GM23338 (cell line): Measurements from ENCODE around the gene SLC35F4. TPM values are rescaled to one million over a fixed set of nuclear protein-coding genes. Genes with fewer than 3 reads are reported as not detected.

ENCODE experiments used
- ATAC-seq: fragments of 200-7000 bp; cut with Tn5 transposase; 3 replicates; pipeline ENCODE4 v1.9.1; 2020
- DNase-seq: peaks from one replicate; pipeline ENCODE4 v3.0.0-alpha.2; 2015; ENCODE audit warnings: low spot score
- H2AFZ ChIP-seq: fragments of 200-600 bp; sonication (generic); 2 replicates; pipeline ENCODE4 v1.8.0; 2016; ENCODE audit warnings: antibody characterized with exemption, mild to moderate bottlenecking, moderate library complexity
- H3F3A ChIP-seq: fragments of 200-600 bp; sonication (generic); replicated peaks from 2 replicates; pipeline ENCODE4 v1.8.0; 2017; ENCODE audit warnings: antibody characterized with exemption, mixed run types, low read depth
- H3K27ac ChIP-seq: fragments of 200-600 bp; sonication (generic); 2 replicates; pipeline ENCODE4 v1.6.1; 2016; ENCODE audit warnings: low read depth
- H3K27me3 ChIP-seq: fragments of 200-600 bp; sonication (generic); 2 replicates; pipeline ENCODE4 v1.8.0; 2016; ENCODE audit warnings: mild to moderate bottlenecking, mixed run types, moderate library complexity; ENCODE audit not compliant: insufficient read depth
- H3K36me3 ChIP-seq: fragments of 200-600 bp; sonication (generic); 2 replicates; pipeline ENCODE4 v1.8.0; 2016; ENCODE audit warnings: mild to moderate bottlenecking; ENCODE audit not compliant: insufficient read depth
- H3K4me1 ChIP-seq: fragments of 200-600 bp; sonication (generic); 2 replicates; pipeline ENCODE4 v1.8.0; 2016; ENCODE audit warnings: mild to moderate bottlenecking, moderate library complexity; ENCODE audit not compliant: insufficient read depth
- H3K4me2 ChIP-seq: fragments of 200-600 bp; sonication (generic); 2 replicates; pipeline ENCODE4 v1.7.1; 2017; ENCODE audit warnings: mixed run types
- H3K4me3 ChIP-seq: fragments of 200-600 bp; sonication (generic); 2 replicates; pipeline ENCODE4 v1.6.1; 2016; ENCODE audit warnings: mixed run types
- H3K79me2 ChIP-seq: fragments of 200-600 bp; sonication (generic); replicated peaks from 2 replicates; pipeline ENCODE4 v1.8.0; 2017; ENCODE audit warnings: mild to moderate bottlenecking; ENCODE audit not compliant: insufficient read depth
- H3K9me2 ChIP-seq: fragments of 200-600 bp; sonication (generic); 2 replicates; pipeline ENCODE4 v1.8.0; 2017; ENCODE audit not compliant: insufficient read depth
- H4K20me1 ChIP-seq: fragments of 200-600 bp; sonication (generic); replicated peaks from 2 replicates; pipeline ENCODE4 v1.8.0; 2017; ENCODE audit warnings: mild to moderate bottlenecking; ENCODE audit not compliant: insufficient read depth
- H3K27ac Mint-ChIP-seq: 2 replicates; pipeline ENCODE4 v1.8.0; 2020; ENCODE audit warnings: inconsistent platforms, mild to moderate bottlenecking, moderate library complexity, mixed read lengths
- H3K27me3 Mint-ChIP-seq: 3 replicates; pipeline ENCODE4 v1.8.0; 2022; ENCODE audit warnings: low read depth, mild to moderate bottlenecking, moderate library complexity, mixed read lengths, inconsistent platforms; ENCODE audit not compliant: insufficient read depth, poor library complexity
- H3K36me3 Mint-ChIP-seq: 3 replicates; pipeline ENCODE4 v1.8.0; 2021; ENCODE audit warnings: low read depth, mild to moderate bottlenecking, inconsistent platforms, moderate library complexity, mixed read lengths
- H3K4me1 Mint-ChIP-seq: 3 replicates; pipeline ENCODE4 v1.8.0; 2020; ENCODE audit warnings: mild to moderate bottlenecking, inconsistent platforms, mixed read lengths
- H3K4me3 Mint-ChIP-seq: 3 replicates; pipeline ENCODE4 v1.8.0; 2021; ENCODE audit warnings: moderate library complexity, mild to moderate bottlenecking, inconsistent platforms, mixed read lengths
- H3K9me3 Mint-ChIP-seq: 3 replicates; pipeline ENCODE4 v1.8.0; 2020; ENCODE audit warnings: moderate library complexity, mild to moderate bottlenecking, inconsistent platforms, mixed read lengths
- CREB1 ChIP-seq: fragments of 250-450 bp; sonication (Bioruptor Pico); IDR thresholded peaks from 2 replicates; pipeline ENCODE4 v1.5.0; 2020; ENCODE audit warnings: low read depth, mild to moderate bottlenecking, moderate library complexity
- ETS1 ChIP-seq: IDR thresholded peaks from 2 replicates; pipeline ENCODE4 v1.6.1; 2016; ENCODE audit warnings: antibody characterized with exemption
- EZH2 ChIP-seq: fragments of 200-600 bp; sonication (generic); IDR thresholded peaks from one replicate; pipeline ENCODE4 v1.8.0; 2017; ENCODE audit warnings: antibody characterized with exemption, mild to moderate bottlenecking, low read depth; ENCODE audit not compliant: unreplicated experiment
- EZH2phosphoT487 ChIP-seq: fragments of 200-600 bp; sonication (generic); IDR thresholded peaks from one replicate; pipeline ENCODE4 v1.8.1; 2018; ENCODE audit warnings: antibody characterized with exemption; ENCODE audit not compliant: unreplicated experiment
- JUNB ChIP-seq: IDR thresholded peaks from one replicate; pipeline ENCODE4 v1.6.1; 2016; ENCODE audit warnings: antibody characterized with exemption; ENCODE audit not compliant: unreplicated experiment
- NANOG ChIP-seq: IDR thresholded peaks from 2 replicates; pipeline ENCODE4 v1.6.1; 2016; ENCODE audit warnings: antibody characterized with exemption, borderline replicate concordance
- POLR2AphosphoS5 ChIP-seq: IDR thresholded peaks from 2 replicates; pipeline ENCODE4 v1.6.1; 2016; ENCODE audit warnings: antibody characterized with exemption, low read depth
- STAT1 ChIP-seq: IDR thresholded peaks from one replicate; pipeline ENCODE4 v1.6.1; 2016; ENCODE audit warnings: antibody characterized with exemption; ENCODE audit not compliant: unreplicated experiment
- ZNF114 ChIP-seq: fragments of 250-450 bp; sonication (Bioruptor Pico); IDR thresholded peaks from 2 replicates; pipeline ENCODE4 v1.5.0; 2020; ENCODE audit warnings: mild to moderate bottlenecking, moderate library complexity
- ZNF331 ChIP-seq: fragments of 250-450 bp; sonication (Bioruptor Pico); IDR thresholded peaks from 2 replicates; pipeline ENCODE4 v1.5.0; 2020; ENCODE audit warnings: low read depth, mild to moderate bottlenecking, moderate library complexity
- polyA plus RNA-seq: library from polyadenylated mRNA; unstranded; fragments of >200 nt; fragmentation: Nextera tagmentation; extraction: Ambion mirVana; gene quantifications from 2 replicates; pipeline ENCODE4 v1.2.1, GENCODE V29; 2016
- total RNA-seq: library from RNA; depleted of rRNA; stranded (reverse); fragments of >200 nt; shearing (Covaris generic); gene quantifications from 2 replicates; pipeline ENCODE4 v1.2.3, GENCODE V29; 2014
- TF ChIP-seq, protein P1 (sequence below), 2 experiments: fragments of 200-600 bp in 1 of 2; sonication (generic) in 1 of 2; conservative IDR thresholded peaks; 2 replicates each; pipeline versions ENCODE4 v1.5.1 to v1.6.1; 2016 to 2017; ENCODE audit warnings: antibody characterized with exemption in 2 of 2, low read depth in 2 of 2, mild to moderate bottlenecking in 2 of 2, moderate library complexity in 1 of 2
- TF ChIP-seq, protein P2 (sequence below): fragments of 250-450 bp; sonication (Bioruptor Pico); IDR thresholded peaks from 2 replicates; pipeline ENCODE4 v1.5.0; 2020; ENCODE audit warnings: mild to moderate bottlenecking, moderate library complexity
- TF ChIP-seq, protein P3 (sequence below): IDR thresholded peaks from one replicate; pipeline ENCODE4 v1.6.1; 2018; ENCODE audit warnings: antibody characterized with exemption; ENCODE audit not compliant: unreplicated experiment

SLC35F4 gene
- total and polyA plus RNA-seq, 2 experiments from 2014 or later = 0.10 TPM; not detected in 1

- H3K79me2 ChIP-seq = no peaks in the 10 kb centered on the region
- Mint-ChIP-seq H3K36me3 (no peaks in the 10 kb centered on the region; the same call in 2 of the 3 replicates), H3K27ac (no peak overlapping the region), H3K27me3 (no peaks in the 10 kb centered on the region), H3K9me3 (peaks cover 6% of the 10 kb centered on the region; the same call in 2 of the 3 replicates), H3K4me1 (peaks cover 16% of the 10 kb centered on the region; the same call in 2 of the 3 replicates), H3K4me3 (no peak overlapping the region)
- TF ChIP-seq ZNF331 (CRISPR knock-in tag) (no peak), JUNB (no peak), ZNF114 (CRISPR knock-in tag) (no peak), EZH2phosphoT487 (no peak), EZH2 (no peak), NANOG (no peak), POLR2AphosphoS5 (no peak), ETS1 (no peak), STAT1 (no peak), CREB1 (CRISPR knock-in tag) (no peak)
- TF ChIP-seq, protein P1, sequence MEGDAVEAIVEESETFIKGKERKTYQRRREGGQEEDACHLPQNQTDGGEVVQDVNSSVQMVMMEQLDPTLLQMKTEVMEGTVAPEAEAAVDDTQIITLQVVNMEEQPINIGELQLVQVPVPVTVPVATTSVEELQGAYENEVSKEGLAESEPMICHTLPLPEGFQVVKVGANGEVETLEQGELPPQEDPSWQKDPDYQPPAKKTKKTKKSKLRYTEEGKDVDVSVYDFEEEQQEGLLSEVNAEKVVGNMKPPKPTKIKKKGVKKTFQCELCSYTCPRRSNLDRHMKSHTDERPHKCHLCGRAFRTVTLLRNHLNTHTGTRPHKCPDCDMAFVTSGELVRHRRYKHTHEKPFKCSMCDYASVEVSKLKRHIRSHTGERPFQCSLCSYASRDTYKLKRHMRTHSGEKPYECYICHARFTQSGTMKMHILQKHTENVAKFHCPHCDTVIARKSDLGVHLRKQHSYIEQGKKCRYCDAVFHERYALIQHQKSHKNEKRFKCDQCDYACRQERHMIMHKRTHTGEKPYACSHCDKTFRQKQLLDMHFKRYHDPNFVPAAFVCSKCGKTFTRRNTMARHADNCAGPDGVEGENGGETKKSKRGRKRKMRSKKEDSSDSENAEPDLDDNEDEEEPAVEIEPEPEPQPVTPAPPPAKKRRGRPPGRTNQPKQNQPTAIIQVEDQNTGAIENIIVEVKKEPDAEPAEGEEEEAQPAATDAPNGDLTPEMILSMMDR (conservative IDR thresholded peaks at IDR 0.05; ENCODE audit: low read depth in 2 of 2) = no peak
- TF ChIP-seq, protein P2, sequence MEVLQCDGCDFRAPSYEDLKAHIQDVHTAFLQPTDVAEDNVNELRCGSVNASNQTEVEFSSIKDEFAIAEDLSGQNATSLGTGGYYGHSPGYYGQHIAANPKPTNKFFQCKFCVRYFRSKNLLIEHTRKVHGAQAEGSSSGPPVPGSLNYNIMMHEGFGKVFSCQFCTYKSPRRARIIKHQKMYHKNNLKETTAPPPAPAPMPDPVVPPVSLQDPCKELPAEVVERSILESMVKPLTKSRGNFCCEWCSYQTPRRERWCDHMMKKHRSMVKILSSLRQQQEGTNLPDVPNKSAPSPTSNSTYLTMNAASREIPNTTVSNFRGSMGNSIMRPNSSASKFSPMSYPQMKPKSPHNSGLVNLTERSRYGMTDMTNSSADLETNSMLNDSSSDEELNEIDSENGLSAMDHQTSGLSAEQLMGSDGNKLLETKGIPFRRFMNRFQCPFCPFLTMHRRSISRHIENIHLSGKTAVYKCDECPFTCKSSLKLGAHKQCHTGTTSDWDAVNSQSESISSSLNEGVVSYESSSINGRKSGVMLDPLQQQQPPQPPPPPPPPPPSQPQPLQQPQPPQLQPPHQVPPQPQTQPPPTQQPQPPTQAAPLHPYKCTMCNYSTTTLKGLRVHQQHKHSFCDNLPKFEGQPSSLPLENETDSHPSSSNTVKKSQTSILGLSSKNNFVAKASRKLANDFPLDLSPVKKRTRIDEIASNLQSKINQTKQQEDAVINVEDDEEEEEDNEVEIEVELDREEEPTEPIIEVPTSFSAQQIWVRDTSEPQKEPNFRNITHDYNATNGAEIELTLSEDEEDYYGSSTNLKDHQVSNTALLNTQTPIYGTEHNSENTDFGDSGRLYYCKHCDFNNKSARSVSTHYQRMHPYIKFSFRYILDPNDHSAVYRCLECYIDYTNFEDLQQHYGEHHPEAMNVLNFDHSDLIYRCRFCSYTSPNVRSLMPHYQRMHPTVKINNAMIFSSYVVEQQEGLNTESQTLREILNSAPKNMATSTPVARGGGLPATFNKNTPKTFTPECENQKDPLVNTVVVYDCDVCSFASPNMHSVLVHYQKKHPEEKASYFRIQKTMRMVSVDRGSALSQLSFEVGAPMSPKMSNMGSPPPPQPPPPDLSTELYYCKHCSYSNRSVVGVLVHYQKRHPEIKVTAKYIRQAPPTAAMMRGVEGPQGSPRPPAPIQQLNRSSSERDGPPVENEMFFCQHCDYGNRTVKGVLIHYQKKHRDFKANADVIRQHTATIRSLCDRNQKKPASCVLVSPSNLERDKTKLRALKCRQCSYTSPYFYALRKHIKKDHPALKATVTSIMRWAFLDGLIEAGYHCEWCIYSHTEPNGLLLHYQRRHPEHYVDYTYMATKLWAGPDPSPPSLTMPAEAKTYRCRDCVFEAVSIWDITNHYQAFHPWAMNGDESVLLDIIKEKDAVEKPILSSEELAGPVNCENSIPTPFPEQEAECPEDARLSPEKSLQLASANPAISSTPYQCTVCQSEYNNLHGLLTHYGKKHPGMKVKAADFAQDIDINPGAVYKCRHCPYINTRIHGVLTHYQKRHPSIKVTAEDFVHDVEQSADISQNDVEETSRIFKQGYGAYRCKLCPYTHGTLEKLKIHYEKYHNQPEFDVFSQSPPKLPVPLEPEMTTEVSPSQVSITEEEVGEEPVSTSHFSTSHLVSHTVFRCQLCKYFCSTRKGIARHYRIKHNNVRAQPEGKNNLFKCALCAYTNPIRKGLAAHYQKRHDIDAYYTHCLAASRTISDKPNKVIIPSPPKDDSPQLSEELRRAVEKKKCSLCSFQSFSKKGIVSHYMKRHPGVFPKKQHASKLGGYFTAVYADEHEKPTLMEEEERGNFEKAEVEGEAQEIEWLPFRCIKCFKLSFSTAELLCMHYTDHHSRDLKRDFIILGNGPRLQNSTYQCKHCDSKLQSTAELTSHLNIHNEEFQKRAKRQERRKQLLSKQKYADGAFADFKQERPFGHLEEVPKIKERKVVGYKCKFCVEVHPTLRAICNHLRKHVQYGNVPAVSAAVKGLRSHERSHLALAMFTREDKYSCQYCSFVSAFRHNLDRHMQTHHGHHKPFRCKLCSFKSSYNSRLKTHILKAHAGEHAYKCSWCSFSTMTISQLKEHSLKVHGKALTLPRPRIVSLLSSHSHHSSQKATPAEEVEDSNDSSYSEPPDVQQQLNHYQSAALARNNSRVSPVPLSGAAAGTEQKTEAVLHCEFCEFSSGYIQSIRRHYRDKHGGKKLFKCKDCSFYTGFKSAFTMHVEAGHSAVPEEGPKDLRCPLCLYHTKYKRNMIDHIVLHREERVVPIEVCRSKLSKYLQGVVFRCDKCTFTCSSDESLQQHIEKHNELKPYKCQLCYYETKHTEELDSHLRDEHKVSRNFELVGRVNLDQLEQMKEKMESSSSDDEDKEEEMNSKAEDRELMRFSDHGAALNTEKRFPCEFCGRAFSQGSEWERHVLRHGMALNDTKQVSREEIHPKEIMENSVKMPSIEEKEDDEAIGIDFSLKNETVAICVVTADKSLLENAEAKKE = no peak
- TF ChIP-seq, protein P3, sequence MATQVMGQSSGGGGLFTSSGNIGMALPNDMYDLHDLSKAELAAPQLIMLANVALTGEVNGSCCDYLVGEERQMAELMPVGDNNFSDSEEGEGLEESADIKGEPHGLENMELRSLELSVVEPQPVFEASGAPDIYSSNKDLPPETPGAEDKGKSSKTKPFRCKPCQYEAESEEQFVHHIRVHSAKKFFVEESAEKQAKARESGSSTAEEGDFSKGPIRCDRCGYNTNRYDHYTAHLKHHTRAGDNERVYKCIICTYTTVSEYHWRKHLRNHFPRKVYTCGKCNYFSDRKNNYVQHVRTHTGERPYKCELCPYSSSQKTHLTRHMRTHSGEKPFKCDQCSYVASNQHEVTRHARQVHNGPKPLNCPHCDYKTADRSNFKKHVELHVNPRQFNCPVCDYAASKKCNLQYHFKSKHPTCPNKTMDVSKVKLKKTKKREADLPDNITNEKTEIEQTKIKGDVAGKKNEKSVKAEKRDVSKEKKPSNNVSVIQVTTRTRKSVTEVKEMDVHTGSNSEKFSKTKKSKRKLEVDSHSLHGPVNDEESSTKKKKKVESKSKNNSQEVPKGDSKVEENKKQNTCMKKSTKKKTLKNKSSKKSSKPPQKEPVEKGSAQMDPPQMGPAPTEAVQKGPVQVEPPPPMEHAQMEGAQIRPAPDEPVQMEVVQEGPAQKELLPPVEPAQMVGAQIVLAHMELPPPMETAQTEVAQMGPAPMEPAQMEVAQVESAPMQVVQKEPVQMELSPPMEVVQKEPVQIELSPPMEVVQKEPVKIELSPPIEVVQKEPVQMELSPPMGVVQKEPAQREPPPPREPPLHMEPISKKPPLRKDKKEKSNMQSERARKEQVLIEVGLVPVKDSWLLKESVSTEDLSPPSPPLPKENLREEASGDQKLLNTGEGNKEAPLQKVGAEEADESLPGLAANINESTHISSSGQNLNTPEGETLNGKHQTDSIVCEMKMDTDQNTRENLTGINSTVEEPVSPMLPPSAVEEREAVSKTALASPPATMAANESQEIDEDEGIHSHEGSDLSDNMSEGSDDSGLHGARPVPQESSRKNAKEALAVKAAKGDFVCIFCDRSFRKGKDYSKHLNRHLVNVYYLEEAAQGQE = no peak
- H2AFZ ChIP-seq = peak overlapping the region; percentile 48
- H4K20me1 ChIP-seq = no peaks in the 10 kb centered on the region
- H3K27ac ChIP-seq = no peak overlapping the region
- H3F3A ChIP-seq = no peaks in the 10 kb centered on the region
- no peak overlapping the region for H3K4me3 ChIP-seq
- H3K36me3 ChIP-seq = no peaks in the 10 kb centered on the region
- no peaks in the 10 kb centered on the region for H3K9me2 ChIP-seq
- ATAC-seq (no peak), DNase-seq (no peak)
- H3K27me3 ChIP-seq = no peaks in the 10 kb centered on the region
- peaks cover 9% of the 10 kb centered on the region for H3K4me1 ChIP-seq
- H3K4me2 ChIP-seq = no peak overlapping the region
Observed at GRCh38 chr14:57809808-57810207, 56.1 kb downstream of the SLC35F4 start.
